NCI-H1417 treated with DMSO at 0.1 percent for 48 hours (cell line): ENCODE results near the gene BPTF.
"Not testable (repeated sequence)": the region's sequence is repeated elsewhere in the genome, so short reads cannot be mapped to it uniquely, and the experiment has no call there.

ENCODE experiments used
- DNase-seq: peaks from one replicate; lab custom pipeline; 2025; lab: John Stamatoyannopoulos, UW

BPTF gene

GRCh38 chr17:67974598-67975066 lies 149.3 kb downstream of the BPTF start:
- DNase-seq, result no peak

- DNase-seq, result not testable (repeated sequence)
Observed at GRCh38 chr17:67976306-67976705, 151.0 kb downstream of the BPTF start.

- no peak for DNase-seq
Observed at GRCh38 chr17:67980456-67980855, 155.2 kb downstream of the BPTF start.

- DNase-seq, result not testable (repeated sequence)
Observed at GRCh38 chr17:67980883-67981282, 155.6 kb downstream of the BPTF start.

- DNase-seq, result no peak
Observed at GRCh38 chr17:67982034-67982640, 156.8 kb downstream of the BPTF start.

- no peak for DNase-seq
Observed at GRCh38 chr17:67982686-67983382, 157.5 kb downstream of the BPTF start.

- no peak for DNase-seq
Observed at GRCh38 chr17:67983383-67983688, 158.0 kb downstream of the BPTF start.

- DNase-seq, result no peak
Observed at GRCh38 chr17:67990909-67991308, 165.6 kb downstream of the BPTF start.

- no peak for DNase-seq
Observed at GRCh38 chr17:67992548-67993152, 167.3 kb downstream of the BPTF start.

GRCh38 chr17:67993153-67993997 lies 168.1 kb downstream of the BPTF start:
- DNase-seq, result peak; percentile 26

GRCh38 chr17:67993998-67994361 lies 168.7 kb downstream of the BPTF start:
- DNase-seq, result no peak

- DNase-seq, result no peak
Observed at GRCh38 chr17:67994817-67995569, 169.7 kb downstream of the BPTF start.

GRCh38 chr17:67995570-67996263 lies 170.4 kb downstream of the BPTF start:
- no peak for DNase-seq

- not testable (repeated sequence) for DNase-seq
Observed at GRCh38 chr17:67996301-67997171, 171.2 kb downstream of the BPTF start, which contains the start of gene C17orf58. Gene C17orf58 (minus strand): TSS chr17:67996469. CDS start chr17:67996198, 271 bp downstream.

- DNase-seq, result no peak
Observed at GRCh38 chr17:67998466-67998865, 173.2 kb downstream of the BPTF start.

GRCh38 chr17:67999291-67999911 lies 174.1 kb downstream of the BPTF start:
- DNase-seq, result no peak

- DNase-seq, result no peak
Observed at GRCh38 chr17:68004201-68004600, 178.9 kb downstream of the BPTF start.

GRCh38 chr17:68006797-68007196 lies 181.5 kb downstream of the BPTF start:
- DNase-seq, result no peak

- DNase-seq, result no peak
Observed at GRCh38 chr17:68011199-68011665, 185.9 kb downstream of the BPTF start.
